GM12891 (cell line): ENCODE results near the gene PPP1R9B.

Experiments
- DNase-seq: peaks from one replicate; pipeline ENCODE4 v3.0.0; 2011; ENCODE audit warnings: low spot score; ENCODE audit not compliant: insufficient read length
- FAIRE-seq: peaks from 2 replicates; lab custom pipeline; 2011; peaks lifted over from hg19 to GRCh38; lab: Jason Lieb, UNC
- PAX5 ChIP-seq: IDR thresholded peaks from 2 replicates; pipeline ENCODE4 v1.6.1; 2011; ENCODE audit warnings: low read length, moderate library complexity, mild to moderate bottlenecking; ENCODE audit not compliant: insufficient read depth, severe bottlenecking
- POLR2A ChIP-seq: IDR thresholded peaks from 2 replicates; pipeline ENCODE4 v1.6.1; 2011; ENCODE audit warnings: low read depth, low read length, control low read depth
- POLR2AphosphoS5 ChIP-seq: IDR thresholded peaks from 2 replicates; pipeline ENCODE4 v1.6.1; 2011; ENCODE audit warnings: low read depth, low read length, control low read depth
- POU2F2 ChIP-seq: IDR thresholded peaks from 2 replicates; pipeline ENCODE4 v1.6.1; 2011; ENCODE audit warnings: low read depth, mild to moderate bottlenecking, control low read depth, low read length, moderate library complexity
- SPI1 ChIP-seq: IDR thresholded peaks from 2 replicates; pipeline ENCODE4 v1.6.1; 2011; ENCODE audit warnings: low read depth, low read length, control low read depth
- TAF1 ChIP-seq: IDR thresholded peaks from 2 replicates; pipeline ENCODE4 v1.6.1; 2011; ENCODE audit warnings: low read depth, low read length, control low read depth

The PPP1R9B gene

DNA sequence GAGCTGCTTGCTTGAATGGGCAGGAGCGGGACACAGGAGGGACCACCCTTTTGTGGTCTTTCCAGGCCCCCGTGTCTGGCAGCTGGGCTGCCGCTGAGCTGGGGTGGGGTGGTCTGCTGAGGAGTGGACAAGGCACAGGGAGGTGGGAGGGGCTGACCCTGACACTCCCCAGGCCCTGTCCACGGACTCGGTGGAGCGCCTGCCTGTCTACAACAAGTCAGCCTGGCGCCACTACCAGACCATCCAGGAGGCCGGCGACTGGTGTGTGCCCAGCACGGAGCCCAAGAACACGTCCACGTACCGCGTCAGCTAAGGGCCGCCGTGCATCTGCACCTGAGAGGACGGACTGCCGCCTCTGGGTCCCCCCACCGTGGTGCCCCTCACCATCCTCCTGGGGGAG lies 40.7 kb downstream of the PPP1R9B start:
- TF ChIP-seq PAX5 (no peak), SPI1 (no peak), TAF1 (no peak), POU2F2 (no peak), POLR2AphosphoS5 (no peak), POLR2A (no peak)
- FAIRE-seq (no peak), DNase-seq (no peak)

DNA sequence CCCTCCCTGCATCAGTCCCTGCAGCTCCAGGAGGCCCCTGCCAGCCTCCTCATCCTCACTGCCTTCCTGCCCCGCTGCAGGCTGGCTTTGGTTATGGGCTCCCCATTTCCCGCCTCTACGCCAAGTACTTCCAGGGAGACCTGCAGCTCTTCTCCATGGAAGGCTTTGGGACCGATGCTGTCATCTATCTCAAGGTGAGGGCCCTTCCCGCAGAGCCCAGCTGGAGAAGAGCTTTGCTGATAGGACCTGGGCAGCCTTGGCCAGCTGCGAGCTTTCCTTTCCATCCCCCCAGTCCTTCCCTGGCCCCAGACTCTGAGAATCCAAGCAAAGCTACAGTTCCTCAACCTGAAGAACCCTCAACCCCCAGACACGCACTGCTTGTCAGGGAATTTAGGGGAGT lies 41.3 kb downstream of the PPP1R9B start:
- FAIRE-seq (no peak), DNase-seq (no peak)

GRCh38 chr17:50108556-50108955 lies 41.9 kb downstream of the PPP1R9B start:
- no peak for FAIRE-seq
- DNase-seq, result no peak
- TF ChIP-seq POLR2AphosphoS5 (no peak), SPI1 (no peak), PAX5 (no peak), TAF1 (no peak), POLR2A (no peak), POU2F2 (no peak)

More for the DNA sequence above, 41.3 kb downstream of the PPP1R9B start:
- no peak for TF ChIP-seq POLR2AphosphoS5
- TF ChIP-seq POU2F2, result no peak
- TF ChIP-seq PAX5, result no peak
- TF ChIP-seq TAF1, result no peak
- TF ChIP-seq SPI1, result no peak
- no peak for TF ChIP-seq POLR2A

DNA sequence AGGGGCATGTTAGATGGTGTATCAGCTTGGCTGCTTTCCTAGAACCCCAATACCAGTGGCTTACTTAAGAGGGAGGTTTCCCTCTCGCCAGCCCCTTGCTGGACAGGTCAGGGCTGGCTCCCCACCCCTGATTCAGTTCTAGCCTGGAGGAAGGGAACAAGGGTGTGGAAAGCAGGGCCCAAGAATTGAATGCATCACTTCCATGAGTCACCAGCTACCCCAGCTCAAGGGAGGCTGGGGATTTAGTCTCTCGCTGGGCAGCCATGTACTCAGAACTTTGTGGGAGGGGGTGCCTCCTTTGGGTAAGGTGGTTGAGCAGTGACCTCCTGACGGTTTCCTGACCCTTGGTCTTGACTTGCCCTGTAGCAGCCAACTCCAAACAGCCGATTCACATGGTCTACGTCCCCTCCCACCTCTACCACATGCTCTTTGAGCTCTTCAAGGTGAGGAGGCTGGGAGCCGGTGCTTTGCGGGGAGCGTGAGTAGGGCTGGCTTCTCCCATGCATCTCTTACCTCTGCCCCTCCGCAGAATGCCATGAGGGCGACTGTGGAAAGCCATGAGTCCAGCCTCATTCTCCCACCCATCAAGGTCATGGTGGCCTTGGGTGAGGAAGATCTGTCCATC lies 42.6 kb downstream of the PPP1R9B start:
- DNase-seq, result no peak
- TF ChIP-seq POU2F2 (no peak), PAX5 (no peak), TAF1 (no peak), POLR2A (no peak), SPI1 (no peak), POLR2AphosphoS5 (no peak)
- FAIRE-seq, result no peak

DNA sequence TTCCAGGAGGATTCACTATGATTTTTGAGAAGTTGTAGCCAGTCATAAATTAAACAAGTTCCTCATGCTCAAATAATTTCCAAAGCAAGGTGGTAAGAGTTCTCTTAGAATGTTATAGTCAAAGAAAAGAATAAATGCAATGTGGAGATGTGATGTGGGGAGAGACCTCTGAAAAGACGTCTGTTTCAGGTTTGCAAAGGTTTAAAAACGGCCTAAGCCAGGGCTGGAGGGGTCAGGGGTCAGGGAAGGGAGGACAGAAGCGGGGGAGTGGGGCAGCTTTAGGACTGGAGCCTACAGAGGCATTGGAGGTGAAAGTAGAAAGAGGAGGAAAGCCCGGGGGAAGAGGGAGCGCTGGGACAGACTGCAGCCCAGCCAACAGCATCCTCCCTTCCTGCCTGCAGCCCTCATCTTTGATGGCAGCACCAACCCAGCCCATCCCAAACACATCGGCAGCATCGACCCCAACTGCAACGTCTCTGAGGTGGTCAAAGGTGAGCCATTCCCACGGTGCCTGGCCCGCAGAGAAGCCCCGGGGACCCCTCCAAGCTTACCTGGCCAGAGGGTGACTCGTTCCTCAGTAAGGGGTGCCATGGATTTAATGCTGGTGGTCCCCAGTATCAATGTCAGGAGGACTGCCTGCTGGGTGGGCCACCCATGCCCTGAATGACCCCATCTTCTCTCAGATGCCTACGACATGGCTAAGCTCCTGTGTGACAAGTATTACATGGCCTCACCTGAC lies 43.9 kb downstream of the PPP1R9B start:
- FAIRE-seq (no peak), DNase-seq (no peak)
- TF ChIP-seq SPI1 (no peak), POU2F2 (no peak), TAF1 (no peak), POLR2A (no peak), PAX5 (no peak), POLR2AphosphoS5 (no peak)

DNA sequence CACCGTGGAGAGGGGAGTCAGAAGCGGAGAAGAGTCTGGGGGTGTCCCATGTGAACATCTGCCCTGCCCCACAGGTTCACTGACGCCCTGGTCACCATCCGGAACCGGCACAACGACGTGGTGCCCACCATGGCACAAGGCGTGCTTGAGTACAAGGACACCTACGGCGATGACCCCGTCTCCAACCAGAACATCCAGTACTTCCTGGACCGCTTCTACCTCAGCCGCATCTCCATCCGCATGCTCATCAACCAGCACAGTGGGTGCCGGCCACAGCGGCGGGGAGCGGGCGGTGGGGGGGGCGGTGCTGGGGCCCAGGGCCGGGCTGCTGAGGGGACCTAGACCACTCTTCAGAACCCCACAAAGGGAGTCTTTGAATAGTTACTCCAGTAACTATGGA lies 44.7 kb downstream of the PPP1R9B start:
- TF ChIP-seq POLR2A, result no peak
- TF ChIP-seq POU2F2, result no peak
- TF ChIP-seq SPI1, result no peak
- TF ChIP-seq TAF1, result no peak
- no peak for TF ChIP-seq POLR2AphosphoS5
- no peak for TF ChIP-seq PAX5
- FAIRE-seq (no peak), DNase-seq (no peak)

DNA sequence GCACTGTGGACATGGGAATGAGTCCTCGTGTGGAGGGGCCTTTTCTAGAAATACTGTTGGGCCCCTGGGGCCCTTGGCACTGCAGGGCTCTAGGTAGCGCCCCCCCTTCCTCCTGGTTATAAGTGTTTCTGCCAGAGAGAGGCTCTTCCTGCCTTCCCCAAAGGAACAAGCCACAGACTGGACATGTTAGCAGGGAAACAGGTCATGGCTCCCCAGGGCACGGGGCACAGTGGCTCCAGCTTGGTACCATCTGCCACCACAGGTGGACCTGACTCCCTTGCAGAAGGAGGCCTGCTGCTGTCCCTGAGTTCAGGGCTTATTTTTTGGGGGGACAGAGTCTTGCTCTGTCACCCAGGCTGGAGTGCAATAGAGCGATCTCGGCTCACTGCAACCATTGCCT lies 46.5 kb downstream of the PPP1R9B start:
- no peak for FAIRE-seq
- no peak for DNase-seq
- no peak for TF ChIP-seq PAX5
- TF ChIP-seq POLR2AphosphoS5, result no peak
- TF ChIP-seq SPI1, result no peak

- TF ChIP-seq TAF1 (no peak), SPI1 (no peak), POLR2AphosphoS5 (no peak), POLR2A (no peak), POU2F2 (no peak), PAX5 (no peak)
- DNase-seq, result no peak
- FAIRE-seq, result no peak
Measured at GRCh38 chr17:50103252-50103651, 47.2 kb downstream of the PPP1R9B start.

GRCh38 chr17:50102164-50102991 lies 48.1 kb downstream of the PPP1R9B start:
- TF ChIP-seq POLR2A (no peak), PAX5 (no peak), TAF1 (no peak), POLR2AphosphoS5 (no peak), POU2F2 (no peak), SPI1 (no peak)
- FAIRE-seq, result no peak
- DNase-seq, result no peak
